Fibroblast of pulmonary artery (primary cell): ENCODE measurements around the gene SULT1C3.
A peak's percentile ranks its signal among the peaks of the same experiment; 100 is the strongest.

Experiments used
- DNase-seq: peaks from one replicate; pipeline ENCODE4 v3.0.0-alpha.2; 2010; ENCODE audit warnings: low read depth
- H3K4me3 ChIP-seq: replicated peaks from 2 replicates; pipeline ENCODE4 v1.5.1; 2011; ENCODE audit warnings: low read depth, mild to moderate bottlenecking, control low read depth, low read length, moderate library complexity
- TF ChIP-seq, protein P1 (sequence below): IDR thresholded peaks from 2 replicates; pipeline ENCODE4 v1.5.1; 2011; ENCODE audit warnings: mild to moderate bottlenecking, control low read depth, low read length, inconsistent platforms; ENCODE audit errors: missing control alignments

Gene SULT1C3

DNA sequence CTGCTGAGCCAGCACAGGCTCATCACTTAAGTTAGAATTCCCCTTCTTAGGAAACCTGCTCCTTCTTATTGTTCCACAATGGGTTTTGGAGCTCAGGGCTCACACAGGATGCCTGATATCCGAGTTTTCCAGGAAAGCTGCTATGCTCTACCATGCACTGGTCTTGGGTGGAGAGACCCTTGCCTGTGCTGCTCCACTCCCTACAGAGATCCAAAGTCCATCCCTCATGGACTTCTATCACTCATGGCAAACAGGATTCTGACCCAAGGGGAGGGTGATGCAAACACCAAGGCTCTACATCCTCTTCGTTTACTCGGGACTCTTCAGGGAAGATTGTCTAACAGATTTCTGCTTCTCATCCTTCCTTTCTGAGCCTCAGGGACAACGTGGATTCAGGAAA, 54.1 kb downstream of the SULT1C3 start:
- DNase-seq: no peak
- TF ChIP-seq, protein P1, sequence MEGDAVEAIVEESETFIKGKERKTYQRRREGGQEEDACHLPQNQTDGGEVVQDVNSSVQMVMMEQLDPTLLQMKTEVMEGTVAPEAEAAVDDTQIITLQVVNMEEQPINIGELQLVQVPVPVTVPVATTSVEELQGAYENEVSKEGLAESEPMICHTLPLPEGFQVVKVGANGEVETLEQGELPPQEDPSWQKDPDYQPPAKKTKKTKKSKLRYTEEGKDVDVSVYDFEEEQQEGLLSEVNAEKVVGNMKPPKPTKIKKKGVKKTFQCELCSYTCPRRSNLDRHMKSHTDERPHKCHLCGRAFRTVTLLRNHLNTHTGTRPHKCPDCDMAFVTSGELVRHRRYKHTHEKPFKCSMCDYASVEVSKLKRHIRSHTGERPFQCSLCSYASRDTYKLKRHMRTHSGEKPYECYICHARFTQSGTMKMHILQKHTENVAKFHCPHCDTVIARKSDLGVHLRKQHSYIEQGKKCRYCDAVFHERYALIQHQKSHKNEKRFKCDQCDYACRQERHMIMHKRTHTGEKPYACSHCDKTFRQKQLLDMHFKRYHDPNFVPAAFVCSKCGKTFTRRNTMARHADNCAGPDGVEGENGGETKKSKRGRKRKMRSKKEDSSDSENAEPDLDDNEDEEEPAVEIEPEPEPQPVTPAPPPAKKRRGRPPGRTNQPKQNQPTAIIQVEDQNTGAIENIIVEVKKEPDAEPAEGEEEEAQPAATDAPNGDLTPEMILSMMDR: no peak
- H3K4me3 ChIP-seq: no peak overlapping the region

DNA sequence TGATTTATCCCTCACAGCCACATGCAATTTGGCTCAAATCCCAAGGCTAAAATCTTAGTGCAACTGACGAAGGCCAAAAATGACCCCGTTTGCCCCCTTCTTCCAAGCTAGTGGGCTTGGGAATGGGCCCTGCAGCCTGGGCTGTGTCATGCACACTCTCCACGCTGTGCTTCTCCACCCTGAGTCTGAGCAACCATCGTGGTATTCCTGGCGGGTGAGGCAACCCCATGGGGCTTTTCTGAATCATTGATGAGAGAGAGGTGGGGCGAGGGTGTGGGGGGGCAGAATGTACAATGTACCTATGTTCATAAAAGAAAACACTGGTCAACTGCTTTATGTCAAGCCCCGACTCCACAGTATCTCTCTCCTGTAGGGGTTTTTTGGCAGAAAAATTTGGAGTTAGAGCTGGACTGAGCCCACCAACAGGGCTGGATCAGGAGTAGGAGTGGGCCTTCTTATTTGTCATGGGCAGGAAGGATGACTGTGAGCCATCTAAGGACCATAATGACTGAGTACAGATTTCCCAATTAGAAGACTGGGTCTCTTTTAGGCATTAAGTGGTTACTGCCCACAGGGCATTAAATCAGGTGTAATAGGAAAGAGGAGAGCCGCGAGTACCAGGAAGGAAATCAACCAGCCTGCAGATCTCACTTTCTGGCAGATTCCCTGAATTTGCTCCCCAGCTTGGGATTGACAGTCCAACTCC, 57.8 kb downstream of the SULT1C3 start:
- TF ChIP-seq, protein P1: no peak
- DNase-seq: peak; percentile 13
- no peak overlapping the region for H3K4me3 ChIP-seq

DNA sequence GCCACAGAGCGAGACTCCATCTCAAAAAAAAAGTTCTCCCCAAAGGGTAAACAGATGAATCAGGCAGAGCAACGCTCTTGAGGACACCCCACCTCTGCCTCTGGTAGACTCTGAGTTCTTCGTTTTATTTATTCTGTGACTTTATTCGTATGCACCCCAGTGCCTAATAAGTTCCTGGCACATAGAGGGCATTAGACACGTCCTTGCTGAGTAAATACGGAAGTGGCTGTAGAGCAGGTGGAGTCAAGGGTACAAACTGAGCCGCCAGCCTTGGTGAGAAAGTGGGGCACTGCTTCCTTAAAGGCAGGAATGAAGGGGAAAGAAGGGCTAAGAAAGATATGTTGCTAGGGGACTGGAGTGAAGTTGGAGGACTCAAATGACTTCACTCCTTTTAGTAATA, 61.8 kb downstream of the SULT1C3 start:
- H3K4me3 ChIP-seq: no peak overlapping the region
- TF ChIP-seq, protein P1: no peak
- no peak for DNase-seq

DNA sequence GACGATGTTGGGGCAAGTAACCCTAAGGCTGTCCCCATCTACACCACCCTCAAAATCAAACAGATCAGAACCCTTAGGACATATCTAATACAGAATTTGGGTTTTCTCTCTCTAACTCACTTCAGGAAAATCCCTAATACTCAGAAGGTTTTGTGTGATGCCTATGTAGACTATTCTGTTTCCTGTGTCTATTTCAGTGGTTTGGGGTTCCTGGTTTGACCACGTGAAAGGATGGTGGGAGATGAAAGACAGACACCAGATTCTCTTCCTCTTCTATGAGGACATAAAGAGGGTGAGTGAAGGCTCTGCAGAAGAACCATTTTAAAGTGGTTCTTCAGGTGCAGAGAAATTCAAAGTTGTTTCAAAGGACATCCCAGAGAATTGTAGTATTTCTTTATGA, 65.2 kb downstream of the SULT1C3 start:
- no peak for DNase-seq
- no peak overlapping the region for H3K4me3 ChIP-seq
- TF ChIP-seq, protein P1: no peak

DNA sequence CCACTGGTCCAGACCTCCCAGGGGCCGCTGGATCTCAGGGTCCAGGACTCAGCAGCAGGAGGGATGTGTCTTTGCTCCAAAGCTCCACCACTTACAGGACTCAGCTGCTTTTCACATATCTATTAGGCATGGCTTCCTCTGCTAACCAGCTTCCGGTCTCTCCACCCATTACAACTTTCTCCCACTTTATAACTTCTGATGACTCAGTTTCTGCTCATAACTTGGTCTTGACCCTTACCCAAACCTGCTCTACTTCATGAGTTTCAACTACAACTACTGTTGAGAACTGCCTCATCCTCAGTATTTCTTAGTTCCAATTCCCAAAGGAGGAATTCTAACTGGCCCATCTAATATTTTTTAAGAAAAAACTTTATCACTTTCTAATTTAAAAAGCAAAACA, 66.1 kb downstream of the SULT1C3 start:
- no peak for DNase-seq
- TF ChIP-seq, protein P1: no peak
- no peak overlapping the region for H3K4me3 ChIP-seq

DNA sequence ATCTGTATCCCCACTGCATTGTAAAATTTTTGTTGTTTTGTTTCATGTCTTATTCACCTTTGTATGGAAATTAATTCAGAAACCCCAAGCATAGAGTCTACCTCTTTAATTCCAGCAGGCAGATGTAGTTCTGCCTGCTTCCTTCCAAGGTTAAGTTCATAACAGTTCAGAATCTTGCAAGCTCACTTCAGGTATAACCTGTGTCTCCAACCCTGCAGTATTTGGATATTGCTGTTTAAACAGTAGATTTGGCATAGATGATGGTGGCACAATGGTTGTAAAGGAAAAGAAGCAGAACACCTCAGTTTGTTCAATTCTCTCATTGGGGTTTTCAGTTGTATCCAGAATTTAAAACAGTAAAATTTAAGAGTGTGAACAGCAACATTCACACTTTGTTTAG, 70.1 kb downstream of the SULT1C3 start:
- TF ChIP-seq, protein P1: no peak
- DNase-seq: no peak
- no peak overlapping the region for H3K4me3 ChIP-seq
